ENCODE results near the gene PIP5K1B.

Gene PIP5K1B

GRCh38 chr9:68771376-68771775, 66.3 kb downstream of the PIP5K1B start:
- Histone ChIP-seq H2BK12ac (ENCODE audit: low read length) (no peak overlapping the region), H3K14ac (ENCODE audit: low read length) (no peak overlapping the region), H3K27ac (replicated peaks; ENCODE audit: low read length) (no peak overlapping the region), H4K91ac (ENCODE audit: low read depth, low read length, poor library complexity) (no peak overlapping the region), H3K4me3 (ENCODE audit: low read length in 2 of 2) (no peak overlapping the region), H2BK15ac (ENCODE audit: low read length) (no peak overlapping the region), H3K4me2 (ENCODE audit: insufficient read depth, low read length, poor library complexity, severe bottlenecking) (no peak overlapping the region), H3K18ac (ENCODE audit: low read length) (no peak overlapping the region), H2AFZ (ENCODE audit: low read length) (no peak overlapping the region), H4K8ac (ENCODE audit: low read depth, low read length) (no peak overlapping the region), H3K36me3 (replicated peaks in 1 of 2; ENCODE audit: control insufficient read depth in 2 of 2, insufficient read depth in 2 of 2, low read length in 2 of 2) (peaks cover 0 to 11% of the 10 kb centered on the region in 2 donors), H2BK5ac (ENCODE audit: low read length) (no peak overlapping the region), H3K23ac (ENCODE audit: low read depth, low read length, poor library complexity) (no peak overlapping the region), H3K27me3 (ENCODE audit: control insufficient read depth in 3 of 3, insufficient read depth in 3 of 3, low read depth in 1 of 3, low read length in 3 of 3) (no peaks in the 10 kb centered on the region), H3K9ac (ENCODE audit: low read depth, low read length, poor library complexity) (no peak overlapping the region), H3K4me1 (ENCODE audit: control insufficient read depth in 2 of 2, insufficient read depth in 1 of 2, low read depth in 1 of 2, low read length in 2 of 2) (peaks cover 2 to 11% of the 10 kb centered on the region in 2 donors), H3K4ac (ENCODE audit: low read length) (no peak overlapping the region), H2BK120ac (ENCODE audit: low read depth, low read length) (no peak overlapping the region), H3K79me1 (ENCODE audit: low read depth, low read length) (no peaks in the 10 kb centered on the region), H2AK5ac (ENCODE audit: low read depth, low read length) (no peak overlapping the region), H3K9me3 (replicated peaks in 1 of 2; ENCODE audit: control insufficient read depth in 2 of 2, insufficient read depth in 1 of 2, low read depth in 1 of 2, low read length in 2 of 2) (no peaks in the 10 kb centered on the region)
- WGBS, 2 donors (ENCODE audit: extremely low coverage in 2 of 2, insufficient read length in 2 of 2, insufficient replicate concordance in 1 of 2), result no CpG with 5 or more reads among the region's 1 CpG
- DNase-seq (ENCODE audit: low spot score), result no peak

DNA sequence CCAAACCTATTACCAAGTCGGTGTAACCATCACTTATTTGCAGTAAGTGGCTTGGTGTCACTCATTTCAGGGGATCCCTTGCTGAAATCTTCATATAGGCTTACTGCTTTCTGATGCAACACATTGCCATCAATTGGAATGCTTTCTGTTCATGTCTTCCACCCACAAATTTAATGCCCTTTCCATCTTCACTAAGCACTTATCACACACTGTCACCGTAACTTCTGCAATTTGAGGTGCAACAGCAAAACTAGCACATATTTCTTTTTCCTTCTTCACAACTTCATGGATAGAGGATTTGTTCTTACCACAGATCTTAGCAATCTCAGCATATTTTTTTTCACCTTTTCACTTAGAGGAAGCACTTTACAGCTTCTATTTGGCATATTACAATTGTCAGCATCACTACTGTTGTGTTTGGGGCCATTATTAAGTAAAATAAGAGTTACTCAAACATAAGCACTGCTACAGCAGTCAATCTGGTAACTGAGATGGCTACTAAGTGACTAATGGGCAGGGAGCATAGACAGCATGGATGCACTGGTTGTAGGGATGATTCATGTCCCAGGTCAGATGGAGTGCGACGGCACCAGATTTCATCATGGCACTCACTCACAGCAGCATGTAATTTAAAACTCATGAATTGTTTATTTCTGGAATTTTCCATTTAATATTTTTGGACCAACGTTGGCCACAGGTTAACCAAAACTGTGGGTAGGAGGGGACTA, 70.1 kb downstream of the PIP5K1B start:
- H3K9me3 ChIP-seq (replicated peaks in 1 of 2; ENCODE audit: control insufficient read depth in 2 of 2, insufficient read depth in 1 of 2, low read depth in 1 of 2, low read length in 2 of 2), result no peaks in the 10 kb centered on the region
- no peak overlapping the region for H3K4me2 ChIP-seq (ENCODE audit: insufficient read depth, low read length, poor library complexity, severe bottlenecking)
- no peak overlapping the region for H2AK5ac ChIP-seq (ENCODE audit: low read depth, low read length)
- no peak overlapping the region for H3K4me3 ChIP-seq (ENCODE audit: low read length in 2 of 2)
- H3K14ac ChIP-seq (ENCODE audit: low read length), result no peak overlapping the region
- H3K27ac ChIP-seq (replicated peaks; ENCODE audit: low read length), result no peak overlapping the region
- H2AFZ ChIP-seq (ENCODE audit: low read length), result no peak overlapping the region
- no CpG with 5 or more reads among the region's 5 CpGs for WGBS, 2 donors (ENCODE audit: extremely low coverage in 2 of 2, insufficient read length in 2 of 2, insufficient replicate concordance in 1 of 2)
- H3K27me3 ChIP-seq (ENCODE audit: control insufficient read depth in 3 of 3, insufficient read depth in 3 of 3, low read depth in 1 of 3, low read length in 3 of 3), result no peaks in the 10 kb centered on the region
- no peaks in the 10 kb centered on the region for H3K79me1 ChIP-seq (ENCODE audit: low read depth, low read length)
- no peak overlapping the region for H3K18ac ChIP-seq (ENCODE audit: low read length)
- no peak overlapping the region for H2BK5ac ChIP-seq (ENCODE audit: low read length)
- H3K36me3 ChIP-seq (replicated peaks in 1 of 2; ENCODE audit: control insufficient read depth in 2 of 2, insufficient read depth in 2 of 2, low read length in 2 of 2), result peaks cover 0 to 7% of the 10 kb centered on the region in 2 donors
- H3K9ac ChIP-seq (ENCODE audit: low read depth, low read length, poor library complexity), result no peak overlapping the region
- H3K23ac ChIP-seq (ENCODE audit: low read depth, low read length, poor library complexity), result no peak overlapping the region
- H2BK12ac ChIP-seq (ENCODE audit: low read length), result no peak overlapping the region
- H4K91ac ChIP-seq (ENCODE audit: low read depth, low read length, poor library complexity), result no peak overlapping the region
- H2BK120ac ChIP-seq (ENCODE audit: low read depth, low read length), result no peak overlapping the region
- no peak for DNase-seq (ENCODE audit: low spot score)
- H2BK15ac ChIP-seq (ENCODE audit: low read length), result no peak overlapping the region
- no peak overlapping the region for H3K4ac ChIP-seq (ENCODE audit: low read length)
- no peak overlapping the region for H4K8ac ChIP-seq (ENCODE audit: low read depth, low read length)
- H3K4me1 ChIP-seq (ENCODE audit: control insufficient read depth in 2 of 2, insufficient read depth in 1 of 2, low read depth in 1 of 2, low read length in 2 of 2), result peaks cover 1 to 17% of the 10 kb centered on the region in 2 donors

GRCh38 chr9:68777070-68777763, 72.2 kb downstream of the PIP5K1B start:
- H3K14ac ChIP-seq (ENCODE audit: low read length), result no peak overlapping the region
- peaks cover 4 to 28% of the 10 kb centered on the region in 2 donors for H3K4me1 ChIP-seq (ENCODE audit: control insufficient read depth in 2 of 2, insufficient read depth in 1 of 2, low read depth in 1 of 2, low read length in 2 of 2)
- no CpG with 5 or more reads among the region's 2 CpGs for WGBS, 2 donors (ENCODE audit: extremely low coverage in 2 of 2, insufficient read length in 2 of 2, insufficient replicate concordance in 1 of 2)
- H3K27me3 ChIP-seq (ENCODE audit: control insufficient read depth in 3 of 3, insufficient read depth in 3 of 3, low read depth in 1 of 3, low read length in 3 of 3), result no peaks in the 10 kb centered on the region
- no peak for DNase-seq (ENCODE audit: low spot score)
- no peak overlapping the region for H2BK120ac ChIP-seq (ENCODE audit: low read depth, low read length)
- H4K91ac ChIP-seq (ENCODE audit: low read depth, low read length, poor library complexity), result no peak overlapping the region
- no peak overlapping the region for H3K18ac ChIP-seq (ENCODE audit: low read length)
- H3K27ac ChIP-seq (replicated peaks; ENCODE audit: low read length), result no peak overlapping the region
- H3K23ac ChIP-seq (ENCODE audit: low read depth, low read length, poor library complexity), result no peak overlapping the region
- H4K8ac ChIP-seq (ENCODE audit: low read depth, low read length), result no peak overlapping the region
- H2AFZ ChIP-seq (ENCODE audit: low read length), result no peak overlapping the region
- H2BK5ac ChIP-seq (ENCODE audit: low read length), result no peak overlapping the region
- H3K36me3 ChIP-seq (replicated peaks in 1 of 2; ENCODE audit: control insufficient read depth in 2 of 2, insufficient read depth in 2 of 2, low read length in 2 of 2), result peaks cover 0 to 23% of the 10 kb centered on the region in 2 donors
- H3K4ac ChIP-seq (ENCODE audit: low read length), result no peak overlapping the region
- H3K79me1 ChIP-seq (ENCODE audit: low read depth, low read length), result peaks cover 4% of the 10 kb centered on the region
- H2BK12ac ChIP-seq (ENCODE audit: low read length), result no peak overlapping the region
- H2BK15ac ChIP-seq (ENCODE audit: low read length), result no peak overlapping the region
- no peak overlapping the region for H3K4me2 ChIP-seq (ENCODE audit: insufficient read depth, low read length, poor library complexity, severe bottlenecking)
- no peaks in the 10 kb centered on the region for H3K9me3 ChIP-seq (replicated peaks in 1 of 2; ENCODE audit: control insufficient read depth in 2 of 2, insufficient read depth in 1 of 2, low read depth in 1 of 2, low read length in 2 of 2)
- H3K9ac ChIP-seq (ENCODE audit: low read depth, low read length, poor library complexity), result no peak overlapping the region
- no peak overlapping the region for H2AK5ac ChIP-seq (ENCODE audit: low read depth, low read length)
- no peak overlapping the region for H3K4me3 ChIP-seq (ENCODE audit: low read length in 2 of 2)

GRCh38 chr9:68778635-68779034, 73.6 kb downstream of the PIP5K1B start:
- no peak overlapping the region for H4K91ac ChIP-seq (ENCODE audit: low read depth, low read length, poor library complexity)
- no peak overlapping the region for H3K9ac ChIP-seq (ENCODE audit: low read depth, low read length, poor library complexity)
- peaks cover 0 to 36% of the 10 kb centered on the region in 2 donors for H3K36me3 ChIP-seq (replicated peaks in 1 of 2; ENCODE audit: control insufficient read depth in 2 of 2, insufficient read depth in 2 of 2, low read length in 2 of 2)
- H3K27me3 ChIP-seq (ENCODE audit: control insufficient read depth in 3 of 3, insufficient read depth in 3 of 3, low read depth in 1 of 3, low read length in 3 of 3), result no peaks in the 10 kb centered on the region
- WGBS, 2 donors (ENCODE audit: extremely low coverage in 2 of 2, insufficient read length in 2 of 2, insufficient replicate concordance in 1 of 2), result no CpG with 5 or more reads among the region's 5 CpGs
- H2AFZ ChIP-seq (ENCODE audit: low read length), result peak overlapping the region; percentile 91
- no peak overlapping the region for H3K4me2 ChIP-seq (ENCODE audit: insufficient read depth, low read length, poor library complexity, severe bottlenecking)
- H2BK5ac ChIP-seq (ENCODE audit: low read length), result no peak overlapping the region
- H2BK12ac ChIP-seq (ENCODE audit: low read length), result no peak overlapping the region
- H3K79me1 ChIP-seq (ENCODE audit: low read depth, low read length), result peaks cover 4% of the 10 kb centered on the region
- no peak overlapping the region for H3K4ac ChIP-seq (ENCODE audit: low read length)
- H3K18ac ChIP-seq (ENCODE audit: low read length), result no peak overlapping the region
- no peak overlapping the region for H4K8ac ChIP-seq (ENCODE audit: low read depth, low read length)
- no peak overlapping the region for H3K23ac ChIP-seq (ENCODE audit: low read depth, low read length, poor library complexity)
- peak overlapping the region in 1 of 2 donors; percentile 61 for H3K4me3 ChIP-seq (ENCODE audit: low read length in 2 of 2)
- H2BK15ac ChIP-seq (ENCODE audit: low read length), result no peak overlapping the region
- no peak overlapping the region for H2BK120ac ChIP-seq (ENCODE audit: low read depth, low read length)
- H3K9me3 ChIP-seq (replicated peaks in 1 of 2; ENCODE audit: control insufficient read depth in 2 of 2, insufficient read depth in 1 of 2, low read depth in 1 of 2, low read length in 2 of 2), result no peaks in the 10 kb centered on the region
- DNase-seq (ENCODE audit: low spot score), result no peak
- H3K27ac ChIP-seq (replicated peaks; ENCODE audit: low read length), result no peak overlapping the region
- no peak overlapping the region for H3K14ac ChIP-seq (ENCODE audit: low read length)
- no peak overlapping the region for H2AK5ac ChIP-seq (ENCODE audit: low read depth, low read length)
- H3K4me1 ChIP-seq (ENCODE audit: control insufficient read depth in 2 of 2, insufficient read depth in 1 of 2, low read depth in 1 of 2, low read length in 2 of 2), result peaks cover 5 to 35% of the 10 kb centered on the region in 2 donors
